ENCODE measurements around the gene LTA. TPM values are rescaled to one million over a fixed set of nuclear protein-coding genes. Genes with fewer than 3 reads are reported as not detected.
A peak's percentile ranks its signal among the peaks of the same experiment; 100 is the strongest.

LTA gene
- total RNA-seq, 1 experiment from 2014 or later = not detected

DNA sequence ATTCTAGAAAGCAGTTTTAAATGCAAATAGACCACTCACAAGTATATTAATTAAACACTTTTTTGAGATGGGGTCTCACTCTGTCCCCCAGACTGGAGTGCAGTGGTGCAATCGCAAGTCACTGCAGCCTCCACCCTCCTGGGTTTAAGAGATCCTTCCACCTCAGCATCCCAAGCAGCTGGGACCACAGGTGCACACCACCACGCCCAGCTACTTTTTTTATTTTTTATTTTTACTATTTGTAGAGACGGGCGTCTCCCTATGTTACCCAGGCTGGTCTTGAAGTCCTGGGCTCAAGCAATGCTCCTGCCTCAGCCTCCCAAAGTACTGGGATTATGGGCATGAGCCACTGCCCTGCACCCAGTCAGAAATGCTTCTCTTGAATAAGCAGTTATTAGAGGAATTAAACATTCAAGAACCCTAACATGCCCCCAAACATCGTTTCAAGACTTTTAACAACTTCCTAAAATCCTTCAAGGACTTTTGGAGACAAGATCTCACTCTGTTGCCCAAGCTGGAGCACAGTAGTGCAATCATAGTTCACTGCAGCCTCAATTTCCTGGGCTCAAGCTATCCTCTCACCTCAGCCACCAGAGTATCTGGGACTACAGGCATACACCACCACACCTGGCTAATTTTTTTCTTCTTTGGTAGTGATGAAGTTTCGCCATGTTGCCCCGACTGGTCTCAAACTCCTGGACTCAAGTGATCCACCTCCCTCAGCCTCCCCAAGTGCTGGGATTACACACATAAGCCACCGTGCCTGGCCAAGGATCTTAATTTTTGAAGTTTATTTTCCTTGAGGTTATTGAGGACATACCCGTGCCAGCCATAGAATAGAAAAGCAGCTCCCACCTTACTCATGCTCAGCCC lies 40.1 kb upstream of the LTA start:
- BruUV-seq (replicated peaks) = no TSS peak

DNA sequence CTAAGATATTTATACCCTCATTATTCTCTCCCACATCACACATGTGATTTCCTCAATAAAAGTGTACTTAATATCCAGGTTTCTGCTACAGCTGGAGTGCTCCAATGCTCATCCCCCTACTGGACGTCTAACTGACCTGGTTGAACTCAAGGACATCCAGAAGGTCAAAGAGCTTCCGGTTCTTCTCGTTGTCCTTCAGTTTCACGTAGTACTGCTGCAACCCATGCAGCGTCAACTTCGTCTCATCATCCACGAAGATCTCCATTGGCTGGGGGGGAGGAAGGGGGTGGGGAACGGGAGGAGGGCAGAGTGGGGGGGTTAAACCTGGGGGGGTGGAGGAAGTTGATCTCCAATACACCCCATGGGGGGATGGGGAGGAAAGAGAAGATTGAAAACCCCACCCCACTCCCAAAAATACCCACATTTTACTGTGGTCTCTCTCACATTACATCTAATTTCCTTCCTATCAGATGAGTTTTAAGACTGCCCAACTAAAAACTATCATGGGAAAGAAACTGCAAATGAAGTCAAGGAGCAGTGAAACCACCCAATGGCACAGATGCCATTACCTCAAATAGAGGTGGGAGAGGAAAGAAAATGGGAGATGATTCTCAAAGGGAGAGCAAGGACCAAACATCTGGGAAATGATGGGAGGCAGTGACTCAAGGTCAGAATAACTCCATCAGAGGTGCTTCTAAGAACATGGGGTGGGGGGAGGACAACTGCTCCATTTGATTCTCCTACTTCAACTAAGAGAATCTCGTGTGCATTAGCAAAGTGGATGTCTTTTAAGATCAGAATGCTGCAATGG lies 39.2 kb upstream of the LTA start:
- Mint-ChIP-seq H3K27ac (ENCODE audit: unreplicated experiment) (peak overlapping the region; percentile 72), H3K27me3 (ENCODE audit: unreplicated experiment) (no peaks in the 10 kb centered on the region), H3K9me3 (ENCODE audit: low read depth, unreplicated experiment) (no peaks in the 10 kb centered on the region), H3K36me3 (ENCODE audit: insufficient read depth, unreplicated experiment) (peaks cover 98% of the 10 kb centered on the region), H3K4me1 (ENCODE audit: low read depth, unreplicated experiment) (peaks cover 38% of the 10 kb centered on the region), H3K4me3 (ENCODE audit: low read depth, unreplicated experiment) (no peak overlapping the region)
- TF ChIP-seq, protein P1, sequence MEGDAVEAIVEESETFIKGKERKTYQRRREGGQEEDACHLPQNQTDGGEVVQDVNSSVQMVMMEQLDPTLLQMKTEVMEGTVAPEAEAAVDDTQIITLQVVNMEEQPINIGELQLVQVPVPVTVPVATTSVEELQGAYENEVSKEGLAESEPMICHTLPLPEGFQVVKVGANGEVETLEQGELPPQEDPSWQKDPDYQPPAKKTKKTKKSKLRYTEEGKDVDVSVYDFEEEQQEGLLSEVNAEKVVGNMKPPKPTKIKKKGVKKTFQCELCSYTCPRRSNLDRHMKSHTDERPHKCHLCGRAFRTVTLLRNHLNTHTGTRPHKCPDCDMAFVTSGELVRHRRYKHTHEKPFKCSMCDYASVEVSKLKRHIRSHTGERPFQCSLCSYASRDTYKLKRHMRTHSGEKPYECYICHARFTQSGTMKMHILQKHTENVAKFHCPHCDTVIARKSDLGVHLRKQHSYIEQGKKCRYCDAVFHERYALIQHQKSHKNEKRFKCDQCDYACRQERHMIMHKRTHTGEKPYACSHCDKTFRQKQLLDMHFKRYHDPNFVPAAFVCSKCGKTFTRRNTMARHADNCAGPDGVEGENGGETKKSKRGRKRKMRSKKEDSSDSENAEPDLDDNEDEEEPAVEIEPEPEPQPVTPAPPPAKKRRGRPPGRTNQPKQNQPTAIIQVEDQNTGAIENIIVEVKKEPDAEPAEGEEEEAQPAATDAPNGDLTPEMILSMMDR (IDR thresholded peaks at IDR 0.05; ENCODE audit: unreplicated experiment) = no peak
- BruUV-seq (replicated peaks) = no TSS peak
- intact Hi-C loops (cut with micrococcal nuclease; ENCODE audit: unreplicated experiment) = no loop called here
- DNase-seq = no peak
- CTCF ChIA-PET = interaction anchor here (0.8 kb wide), 1 partner anchor 376 kb away, joined by 3 read pairs; no protein-coding TSS in a partner anchor

More for the DNA sequence above, 40.1 kb upstream of the LTA start:
- TF ChIP-seq, protein P1 (IDR thresholded peaks at IDR 0.05; ENCODE audit: unreplicated experiment) = no peak
- H3K27me3 Mint-ChIP-seq (ENCODE audit: unreplicated experiment) = no peaks in the 10 kb centered on the region
- H3K27ac Mint-ChIP-seq (ENCODE audit: unreplicated experiment) = peak overlapping the region; percentile 72
- no peak for DNase-seq
- no peaks in the 10 kb centered on the region for H3K9me3 Mint-ChIP-seq (ENCODE audit: low read depth, unreplicated experiment)
- intact Hi-C loops (cut with micrococcal nuclease; ENCODE audit: unreplicated experiment) = no loop called here
- H3K4me3 Mint-ChIP-seq (ENCODE audit: low read depth, unreplicated experiment) = no peak overlapping the region
- H3K4me1 Mint-ChIP-seq (ENCODE audit: low read depth, unreplicated experiment) = peaks cover 38% of the 10 kb centered on the region
- CTCF ChIA-PET = no interaction called here
- peaks cover 90% of the 10 kb centered on the region for H3K36me3 Mint-ChIP-seq (ENCODE audit: insufficient read depth, unreplicated experiment)

DNA sequence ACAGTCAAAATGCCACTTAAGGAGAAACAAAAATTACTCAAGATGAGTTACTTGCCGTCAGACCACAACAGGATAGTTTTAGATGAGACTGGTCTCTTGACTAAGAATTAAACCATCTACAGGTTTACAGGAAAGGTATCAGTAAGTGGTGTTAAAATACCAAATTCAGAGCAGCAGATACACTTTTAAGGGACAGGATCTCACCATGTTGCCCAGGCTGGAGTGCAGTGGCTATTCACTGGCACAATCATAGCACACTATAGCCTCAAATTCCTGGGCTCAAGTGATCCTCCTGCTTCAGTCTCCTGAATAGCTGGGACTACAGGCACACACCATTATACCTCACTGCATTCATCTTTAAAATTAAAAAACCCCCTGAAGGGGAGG lies 38.6 kb upstream of the LTA start:
- BruUV-seq (replicated peaks) = no TSS peak
- Mint-ChIP-seq H3K27me3 (ENCODE audit: unreplicated experiment) (no peaks in the 10 kb centered on the region), H3K36me3 (ENCODE audit: insufficient read depth, unreplicated experiment) (peaks cover 100% of the 10 kb centered on the region), H3K27ac (ENCODE audit: unreplicated experiment) (peak overlapping the region; percentile 57), H3K9me3 (ENCODE audit: low read depth, unreplicated experiment) (no peaks in the 10 kb centered on the region), H3K4me3 (ENCODE audit: low read depth, unreplicated experiment) (no peak overlapping the region), H3K4me1 (ENCODE audit: low read depth, unreplicated experiment) (peaks cover 42% of the 10 kb centered on the region)
- CTCF ChIA-PET = interaction anchor here (0.8 kb wide), 1 partner anchor 375 kb away, joined by 3 read pairs; no protein-coding TSS in a partner anchor
- no peak for DNase-seq
- TF ChIP-seq, protein P1 (IDR thresholded peaks at IDR 0.05; ENCODE audit: unreplicated experiment) = no peak
- intact Hi-C loops (cut with micrococcal nuclease; ENCODE audit: unreplicated experiment) = no loop called here

DNA sequence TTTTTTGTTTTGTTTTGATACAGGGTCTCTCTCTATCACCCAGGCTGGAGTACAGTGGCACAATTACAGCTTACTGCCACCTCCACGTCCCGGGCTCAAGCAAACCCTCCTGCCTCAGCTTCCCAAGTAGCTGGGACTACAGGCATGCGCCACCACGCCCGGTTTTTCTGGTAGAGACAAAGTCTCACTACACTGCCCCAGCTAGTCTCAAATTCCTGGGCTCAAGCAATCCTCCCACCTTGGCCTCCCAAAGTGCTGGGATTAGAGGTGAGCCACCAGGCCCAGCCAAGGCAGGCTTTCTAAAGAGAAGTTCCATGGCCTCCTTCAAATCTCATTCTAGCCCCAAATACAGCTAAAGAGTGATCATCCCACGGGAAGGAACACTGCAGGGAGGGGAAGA lies 38.1 kb upstream of the LTA start:
- peaks cover 47% of the 10 kb centered on the region for H3K4me1 Mint-ChIP-seq (ENCODE audit: low read depth, unreplicated experiment)
- H3K27me3 Mint-ChIP-seq (ENCODE audit: unreplicated experiment) = no peaks in the 10 kb centered on the region
- TF ChIP-seq, protein P1 (IDR thresholded peaks at IDR 0.05; ENCODE audit: unreplicated experiment) = no peak
- CTCF ChIA-PET = interaction anchor here (0.8 kb wide), 1 partner anchor 375 kb away, joined by 3 read pairs; no protein-coding TSS in a partner anchor
- no peak overlapping the region for H3K27ac Mint-ChIP-seq (ENCODE audit: unreplicated experiment)
- intact Hi-C loops (cut with micrococcal nuclease; ENCODE audit: unreplicated experiment) = no loop called here
- TSS peak; percentile 1 for BruUV-seq (replicated peaks)
- no peak overlapping the region for H3K4me3 Mint-ChIP-seq (ENCODE audit: low read depth, unreplicated experiment)
- DNase-seq = no peak
- no peaks in the 10 kb centered on the region for H3K9me3 Mint-ChIP-seq (ENCODE audit: low read depth, unreplicated experiment)
- H3K36me3 Mint-ChIP-seq (ENCODE audit: insufficient read depth, unreplicated experiment) = peaks cover 100% of the 10 kb centered on the region
